Heart left ventricle (tissue), 13 donors: ENCODE data around the gene GNAT1.

Experiments
- CTCF ChIP-seq, 12 donors: fragments of 200-600 bp; sonication (generic) in 4 of 12; IDR thresholded peaks; one replicate each; pipeline versions ENCODE4 v1.5.0 to v1.8.0; 2018 to 2022; ENCODE audit warnings: antibody characterized with exemption in 12 of 12, mild to moderate bottlenecking in 5 of 12
- POLR2A ChIP-seq, 2 donors: fragments of 450-650 bp; IDR thresholded peaks; one replicate each; pipeline ENCODE4 v1.6.1; 2017; ENCODE audit warnings: antibody characterized with exemption in 2 of 2, mild to moderate bottlenecking in 2 of 2, moderate library complexity in 2 of 2
- donor health status: ischemic (EF 13 %, LVEDD 7.1; RV severe dilation, severe dysfunction).
- donor health status: DM: no; HTN: yes; CAD: no.
- donor health status: DM: no; HTN: no; CAD: no.
- donor health status: ischemic (EF 25% LVEDD 6.9; RV normal size, moderate dysfunction).
- donor health status: ischemic (EF 25% LVEDD 5.7; RV mildly dilated, moderate dysfunction).
- donor health status: ischemic (EF 35%, LVEDD 5.7; RV mildly dilated, moderate dysfunction).
- donor health status: nonischemic (EF 11% LVEDD 7.7; RV severe dilation, severe dysfunction).
- donor health status: DM: yes; HTN: yes; CAD: no.
- donor health status: PGD.
- donor health status: ischemic (EF 29% LVEDD 5.4; RV normal size, mild dysfunction).
- donor health status: nonischemic (EF 23%, LVEDD 6.1; RV moderate dilation, normal function).

- TF ChIP-seq CTCF (IDR thresholded peaks at IDR 0.05) (no peak), POLR2A (IDR thresholded peaks at IDR 0.05) (no peak)
Measured at GRCh38 chr3:50156549-50157493, 34.6 kb upstream of the GNAT1 start.
